ENCODE measurements around the gene NDUFV2. TPM values are rescaled to one million over a fixed set of nuclear protein-coding genes. Genes with fewer than 3 reads are reported as not detected.

NDUFV2 gene
- total RNA-seq, 1 experiment from 2014 or later: 272 TPM

GRCh38 chr18:9058406-9058805, 44.1 kb upstream of the NDUFV2 start:
- Histone ChIP-seq H3K27me3 (ENCODE audit: low read length) (no peaks in the 10 kb centered on the region), H3K9ac (ENCODE audit: low read length) (no peak overlapping the region), H2AFZ (ENCODE audit: low read length) (no peak overlapping the region), H3K4me2 (ENCODE audit: low read length) (no peak overlapping the region), H3F3A (ENCODE audit: low read length, unreplicated experiment) (no peaks in the 10 kb centered on the region), H3K79me2 (ENCODE audit: low read length) (no peaks in the 10 kb centered on the region), H3K36me3 (ENCODE audit: low read depth, low read length) (no peaks in the 10 kb centered on the region), H3K9me3 (ENCODE audit: low read length) (no peaks in the 10 kb centered on the region), H3K27ac (ENCODE audit: low read length) (no peak overlapping the region), H3K4me1 (ENCODE audit: insufficient read depth, low read length) (peaks cover 16% of the 10 kb centered on the region), H4K20me1 (ENCODE audit: low read length) (no peaks in the 10 kb centered on the region), H3K4me3 (ENCODE audit: low read length) (no peak overlapping the region), H3K9me2 (replicated peaks; ENCODE audit: low read length) (no peaks in the 10 kb centered on the region)
- no peak for DNase-seq
- no peak for TF ChIP-seq CTCF (conservative IDR thresholded peaks at IDR 0.05; ENCODE audit: low read depth, low read length)
- no peak for TF ChIP-seq EZH2 (IDR thresholded peaks at IDR 0.05; ENCODE audit: low read length, unreplicated experiment)
- no peak for TF ChIP-seq EZH2phosphoT487 (IDR thresholded peaks at IDR 0.05; ENCODE audit: borderline replicate concordance, low read length)
- ChIA-PET POLR2A (ENCODE audit: unreplicated experiment) (no interaction called here), CTCF (interaction anchor here (0.5 kb wide), 1 partner anchor 480 kb away, joined by 3 read pairs; no protein-coding TSS in a partner anchor)
- intact Hi-C loops (cut with micrococcal nuclease): loop anchor here (5.0 kb wide), 1 partner anchor 356 kb away; no protein-coding TSS in a partner anchor
- no TSS peak for BruUV-seq (replicated peaks)
- no peak for ATAC-seq

DNA sequence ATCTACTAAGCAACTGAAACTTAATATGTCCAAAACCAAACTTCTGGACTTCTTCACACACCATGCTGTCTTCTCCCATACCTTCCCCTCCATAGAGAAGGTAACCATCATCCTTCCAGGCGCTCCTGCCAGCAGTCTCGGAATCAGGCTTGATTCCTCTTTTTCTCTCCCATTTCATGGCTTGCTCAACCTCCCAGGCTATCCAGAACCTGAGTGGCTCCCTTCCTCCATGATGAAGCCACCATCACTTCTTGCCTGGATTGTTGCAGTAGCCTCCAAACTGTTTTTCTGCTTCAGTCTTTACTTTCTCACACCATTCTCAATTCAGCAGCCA, 40.1 kb upstream of the NDUFV2 start:
- ATAC-seq (no peak), DNase-seq (no peak)
- no peaks in the 10 kb centered on the region for H3F3A ChIP-seq (ENCODE audit: low read length, unreplicated experiment)
- no peak overlapping the region for H2AFZ ChIP-seq (ENCODE audit: low read length)
- no peak overlapping the region for H3K4me3 ChIP-seq (ENCODE audit: low read length)
- TF ChIP-seq EZH2 (IDR thresholded peaks at IDR 0.05; ENCODE audit: low read length, unreplicated experiment) (no peak), CTCF (conservative IDR thresholded peaks at IDR 0.05; ENCODE audit: low read depth, low read length) (no peak), EZH2phosphoT487 (IDR thresholded peaks at IDR 0.05; ENCODE audit: borderline replicate concordance, low read length) (no peak)
- no peak overlapping the region for H3K4me2 ChIP-seq (ENCODE audit: low read length)
- ChIA-PET CTCF (no interaction called here), POLR2A (ENCODE audit: unreplicated experiment) (no interaction called here)
- no peaks in the 10 kb centered on the region for H3K27me3 ChIP-seq (ENCODE audit: low read length)
- H3K4me1 ChIP-seq (ENCODE audit: insufficient read depth, low read length): no peaks in the 10 kb centered on the region
- H3K27ac ChIP-seq (ENCODE audit: low read length): no peak overlapping the region
- H3K79me2 ChIP-seq (ENCODE audit: low read length): no peaks in the 10 kb centered on the region
- H3K9me2 ChIP-seq (replicated peaks; ENCODE audit: low read length): no peaks in the 10 kb centered on the region
- H4K20me1 ChIP-seq (ENCODE audit: low read length): no peaks in the 10 kb centered on the region
- intact Hi-C loops (cut with micrococcal nuclease): no loop called here
- no peaks in the 10 kb centered on the region for H3K36me3 ChIP-seq (ENCODE audit: low read depth, low read length)
- no peak overlapping the region for H3K9ac ChIP-seq (ENCODE audit: low read length)
- BruUV-seq (replicated peaks): no TSS peak
- H3K9me3 ChIP-seq (ENCODE audit: low read length): no peaks in the 10 kb centered on the region

GRCh38 chr18:9065864-9066263, 36.6 kb upstream of the NDUFV2 start:
- peaks cover 14% of the 10 kb centered on the region for H3K4me1 ChIP-seq (ENCODE audit: insufficient read depth, low read length)
- H4K20me1 ChIP-seq (ENCODE audit: low read length): no peaks in the 10 kb centered on the region
- DNase-seq (no peak), ATAC-seq (no peak)
- H3K4me3 ChIP-seq (ENCODE audit: low read length): no peak overlapping the region
- BruUV-seq (replicated peaks): no TSS peak
- ChIA-PET POLR2A (ENCODE audit: unreplicated experiment) (no interaction called here), CTCF (no interaction called here)
- no peaks in the 10 kb centered on the region for H3K9me3 ChIP-seq (ENCODE audit: low read length)
- no peak overlapping the region for H2AFZ ChIP-seq (ENCODE audit: low read length)
- H3K36me3 ChIP-seq (ENCODE audit: low read depth, low read length): no peaks in the 10 kb centered on the region
- H3K9ac ChIP-seq (ENCODE audit: low read length): no peak overlapping the region
- no peak overlapping the region for H3K27ac ChIP-seq (ENCODE audit: low read length)
- H3K4me2 ChIP-seq (ENCODE audit: low read length): no peak overlapping the region
- intact Hi-C loops (cut with micrococcal nuclease): no loop called here
- H3K27me3 ChIP-seq (ENCODE audit: low read length): no peaks in the 10 kb centered on the region
- TF ChIP-seq EZH2phosphoT487 (IDR thresholded peaks at IDR 0.05; ENCODE audit: borderline replicate concordance, low read length): no peak
- no peak for TF ChIP-seq EZH2 (IDR thresholded peaks at IDR 0.05; ENCODE audit: low read length, unreplicated experiment)
- no peak for TF ChIP-seq CTCF (conservative IDR thresholded peaks at IDR 0.05; ENCODE audit: low read depth, low read length)
- no peaks in the 10 kb centered on the region for H3K79me2 ChIP-seq (ENCODE audit: low read length)
- H3F3A ChIP-seq (ENCODE audit: low read length, unreplicated experiment): no peaks in the 10 kb centered on the region
- H3K9me2 ChIP-seq (replicated peaks; ENCODE audit: low read length): no peaks in the 10 kb centered on the region
